ENCODE measurements around the gene PDE4C. TPM values are rescaled to one million over a fixed set of nuclear protein-coding genes. Genes with fewer than 3 reads are reported as not detected.

Gene PDE4C
- total RNA-seq, 1 experiment from 2014 or later = 0.42 TPM

GRCh38 chr19:18234194-18234593 is 8.0 kb upstream of the PDE4C start:
- BruUV-seq (replicated peaks) = no TSS peak
- Mint-ChIP-seq H3K9me3 (ENCODE audit: unreplicated experiment) (no peaks in the 10 kb centered on the region), H3K4me3 (ENCODE audit: unreplicated experiment) (no peak overlapping the region), H3K4me1 (ENCODE audit: insufficient read depth, unreplicated experiment) (no peaks in the 10 kb centered on the region), H3K27ac (ENCODE audit: low read depth, unreplicated experiment) (no peak overlapping the region), H3K36me3 (ENCODE audit: insufficient read depth, unreplicated experiment) (no peaks in the 10 kb centered on the region), H3K27me3 (ENCODE audit: insufficient read depth, unreplicated experiment) (peaks cover 42% of the 10 kb centered on the region)
- POLR2A ChIA-PET = no interaction called here
- intact Hi-C loops (cut with micrococcal nuclease) = no loop called here
- no peak for TF ChIP-seq CTCF (IDR thresholded peaks at IDR 0.05; ENCODE audit: unreplicated experiment)
- CTCF ChIA-PET = no interaction called here
- DNase-seq (ENCODE audit: unreplicated experiment) = no peak

- no peaks in the 10 kb centered on the region for H3K4me1 Mint-ChIP-seq (ENCODE audit: insufficient read depth, unreplicated experiment)
- H3K36me3 Mint-ChIP-seq (ENCODE audit: insufficient read depth, unreplicated experiment) = no peaks in the 10 kb centered on the region
- no TSS peak for BruUV-seq (replicated peaks)
- CTCF ChIA-PET = interaction anchor here (0.6 to 2.5 kb wide), 3 partner anchors 18 to 261 kb away, joined by 3 to 13 read pairs (median 3); partner anchors contain the start of gene MAST3
- H3K4me3 Mint-ChIP-seq (ENCODE audit: unreplicated experiment) = no peak overlapping the region
- H3K27me3 Mint-ChIP-seq (ENCODE audit: insufficient read depth, unreplicated experiment) = peaks cover 42% of the 10 kb centered on the region
- intact Hi-C loops (cut with micrococcal nuclease) = no loop called here
- POLR2A ChIA-PET = interaction anchor here (0.6 kb wide), 1 partner anchor 59 kb away, joined by 4 read pairs; no protein-coding TSS in a partner anchor
- peak; percentile 38 for DNase-seq (ENCODE audit: unreplicated experiment)
- no peaks in the 10 kb centered on the region for H3K9me3 Mint-ChIP-seq (ENCODE audit: unreplicated experiment)
- no peak for TF ChIP-seq CTCF (IDR thresholded peaks at IDR 0.05; ENCODE audit: unreplicated experiment)
- no peak overlapping the region for H3K27ac Mint-ChIP-seq (ENCODE audit: low read depth, unreplicated experiment)
These were observed 7.1 kb upstream of the PDE4C start for GRCh38 chr19:18233224-18233825.

- no peaks in the 10 kb centered on the region for H3K9me3 Mint-ChIP-seq (ENCODE audit: unreplicated experiment)
- no peak for DNase-seq (ENCODE audit: unreplicated experiment)
- no peak overlapping the region for H3K4me3 Mint-ChIP-seq (ENCODE audit: unreplicated experiment)
- intact Hi-C loops (cut with micrococcal nuclease) = no loop called here
- peaks cover 42% of the 10 kb centered on the region for H3K27me3 Mint-ChIP-seq (ENCODE audit: insufficient read depth, unreplicated experiment)
- no peak for TF ChIP-seq CTCF (IDR thresholded peaks at IDR 0.05; ENCODE audit: unreplicated experiment)
- BruUV-seq (replicated peaks) = no TSS peak
- no peaks in the 10 kb centered on the region for H3K36me3 Mint-ChIP-seq (ENCODE audit: insufficient read depth, unreplicated experiment)
- ChIA-PET POLR2A (interaction anchor here (0.6 kb wide), 1 partner anchor 60 kb away, joined by 4 read pairs; no protein-coding TSS in a partner anchor), CTCF (interaction anchor here (0.5 to 2.5 kb wide), 6 partner anchors 14 to 736 kb away, joined by 3 to 13 read pairs (median 3); partner anchors contain the start of gene MAST3)
- no peaks in the 10 kb centered on the region for H3K4me1 Mint-ChIP-seq (ENCODE audit: insufficient read depth, unreplicated experiment)
- no peak overlapping the region for H3K27ac Mint-ChIP-seq (ENCODE audit: low read depth, unreplicated experiment)
These were observed 6.4 kb upstream of the PDE4C start for GRCh38 chr19:18232540-18233223.

- Mint-ChIP-seq H3K4me3 (ENCODE audit: unreplicated experiment) (no peak overlapping the region), H3K4me1 (ENCODE audit: insufficient read depth, unreplicated experiment) (no peaks in the 10 kb centered on the region), H3K27me3 (ENCODE audit: insufficient read depth, unreplicated experiment) (peaks cover 38% of the 10 kb centered on the region)
These were observed 5.5 kb upstream of the PDE4C start for GRCh38 chr19:18231775-18232174.

More at GRCh38 chr19:18231775-18232174, 5.5 kb upstream of the PDE4C start:
- intact Hi-C loops (cut with micrococcal nuclease) = no loop called here
- Mint-ChIP-seq H3K36me3 (ENCODE audit: insufficient read depth, unreplicated experiment) (no peaks in the 10 kb centered on the region), H3K9me3 (ENCODE audit: unreplicated experiment) (no peaks in the 10 kb centered on the region), H3K27ac (ENCODE audit: low read depth, unreplicated experiment) (no peak overlapping the region)
- ChIA-PET CTCF (interaction anchor here (0.5 to 2.5 kb wide), 4 partner anchors 14 to 110 kb away, joined by 3 to 13 read pairs (median 3); no protein-coding TSS in a partner anchor), POLR2A (interaction anchor here (0.8 kb wide), 1 partner anchor 28 kb away, joined by 3 read pairs; the partner anchor contains the start of gene RAB3A)
- no peak for DNase-seq (ENCODE audit: unreplicated experiment)
- no peak for TF ChIP-seq CTCF (IDR thresholded peaks at IDR 0.05; ENCODE audit: unreplicated experiment)
- no TSS peak for BruUV-seq (replicated peaks)

All from MCF 10A (cell line).